ENCODE measurements around the gene LNX1.
A peak's percentile ranks its signal among the peaks of the same experiment; 100 is the strongest.

LNX1 gene

GRCh38 chr4:53598901-53599300 is 7.6 kb upstream of the LNX1 start:
- DNase-seq, result no peak

GRCh38 chr4:53598483-53598882 is 7.2 kb upstream of the LNX1 start:
- DNase-seq, result no peak

GRCh38 chr4:53596901-53597300 is 5.6 kb upstream of the LNX1 start:
- DNase-seq, result no peak

- no peak for DNase-seq
Observed at GRCh38 chr4:53595834-53596233, 4.5 kb upstream of the LNX1 start.

DNA sequence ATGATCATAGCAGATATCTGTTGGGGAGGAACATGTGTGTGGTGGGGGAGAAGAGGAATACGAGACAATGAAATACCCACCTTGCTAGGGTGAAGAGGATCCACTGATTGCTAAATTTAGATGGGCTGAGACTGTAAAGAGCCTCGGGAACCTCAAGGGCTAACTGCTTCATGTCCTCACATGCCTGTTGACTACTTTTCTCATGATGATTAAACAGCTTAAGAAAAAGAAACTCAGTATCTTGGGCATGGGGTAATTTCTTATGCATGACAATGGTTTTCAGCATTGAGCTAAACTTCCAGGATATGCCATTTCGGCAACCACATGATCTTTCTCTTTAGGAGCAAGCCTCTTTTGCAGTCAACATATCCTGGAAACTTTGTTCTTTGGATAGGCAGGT is 3.9 kb upstream of the LNX1 start:
- no peak for DNase-seq

DNA sequence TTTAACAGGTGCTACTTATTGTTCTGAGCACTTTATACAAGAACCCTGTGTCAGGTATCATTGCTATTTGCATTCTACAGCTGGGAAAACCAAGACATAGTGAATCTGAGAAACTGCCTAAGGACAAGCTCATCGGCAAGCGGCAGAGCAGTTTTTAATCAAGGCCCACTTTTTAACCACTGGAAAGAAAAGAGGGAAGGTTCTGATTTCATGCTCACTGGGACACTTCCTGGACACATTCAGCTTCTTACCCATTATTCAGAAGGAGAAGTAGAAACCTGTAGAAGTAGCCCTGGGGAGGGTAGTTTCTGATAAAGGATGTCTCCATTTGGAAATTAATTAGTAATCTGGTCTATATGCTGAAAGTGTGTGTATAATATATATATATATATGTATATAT is 2.5 kb upstream of the LNX1 start:
- DNase-seq, result no peak

GRCh38 chr4:53592686-53593501 is 1.6 kb upstream of the LNX1 start:
- DNase-seq, result peak; percentile 60 to 72

DNA sequence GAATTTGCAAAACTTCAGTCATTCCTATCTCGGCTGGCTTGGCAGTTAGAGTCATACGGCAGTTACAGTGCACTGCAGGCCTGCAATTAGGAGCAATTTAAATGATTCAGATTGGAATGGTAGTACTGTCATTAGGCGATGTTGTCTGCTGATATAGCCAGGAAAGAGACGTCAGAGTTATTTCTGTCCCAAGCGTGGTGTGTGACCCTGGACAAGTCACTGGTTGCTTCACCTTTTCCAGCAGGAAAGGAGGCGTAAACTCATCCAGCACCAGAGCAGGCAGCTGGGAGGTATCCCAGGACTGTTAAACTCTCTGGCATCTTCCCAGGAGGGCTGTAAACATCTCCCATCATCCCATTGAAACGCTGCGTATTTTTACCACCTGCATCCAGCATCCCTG is 836 bp upstream of the LNX1 start:
- DNase-seq, result peak; percentile 7 to 59

DNA sequence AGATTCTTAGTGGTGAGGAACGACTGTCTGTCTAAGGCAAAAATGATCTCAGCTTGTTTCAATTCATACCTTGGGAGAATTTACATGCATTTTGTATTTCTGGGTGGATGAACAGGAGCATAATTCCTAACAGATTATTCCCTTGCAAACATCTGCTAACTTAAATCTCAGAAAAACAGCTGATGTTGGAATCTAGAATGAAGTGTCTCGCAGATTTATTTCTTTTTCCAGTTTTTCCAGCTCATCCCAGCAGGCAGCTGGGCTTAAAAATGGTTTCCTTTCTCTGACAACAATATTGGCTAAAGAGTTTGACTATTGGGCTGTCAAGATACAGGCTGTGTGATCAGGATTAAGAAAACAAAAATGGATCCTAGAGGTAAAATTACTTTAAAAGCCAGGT is 1.1 kb downstream of the LNX1 start:
- DNase-seq, result no peak

- no peak for DNase-seq
Observed at GRCh38 chr4:53589511-53589910, 1.8 kb downstream of the LNX1 start.

GRCh38 chr4:53587135-53587534 is 4.2 kb downstream of the LNX1 start:
- DNase-seq, result no peak

DNA sequence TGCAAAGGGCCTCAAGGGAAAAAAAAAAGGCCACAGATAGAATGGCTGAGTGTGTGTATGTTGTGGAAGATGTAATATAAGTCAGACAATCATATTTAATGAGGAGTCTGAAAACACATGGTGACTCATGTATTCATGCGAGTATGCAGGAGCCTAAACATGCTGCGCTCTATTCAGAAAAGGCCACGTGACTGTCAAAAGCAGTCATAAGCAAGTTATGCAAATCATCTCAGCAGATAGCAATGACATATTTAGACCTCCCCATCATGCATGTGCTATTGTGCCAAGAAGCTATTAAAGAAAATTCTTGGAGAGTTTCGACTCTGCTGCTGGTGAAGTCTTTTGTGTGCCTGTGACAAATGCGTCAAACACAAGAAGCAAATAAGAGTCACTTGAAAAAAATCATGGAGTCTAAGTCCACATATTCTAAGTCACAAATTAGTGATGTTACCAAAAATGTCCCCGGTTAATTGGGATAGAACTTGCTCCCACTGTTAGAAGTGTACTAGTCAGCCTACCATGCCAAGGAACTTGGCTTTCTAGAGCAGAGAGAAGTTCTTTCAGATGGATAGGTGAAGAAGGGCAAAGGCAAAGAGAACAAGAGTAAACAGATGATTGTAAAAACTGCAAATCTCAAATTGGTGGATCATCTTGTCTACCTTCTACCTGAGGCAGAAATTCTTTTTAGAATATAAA is 5.0 kb downstream of the LNX1 start:
- no peak for DNase-seq

GRCh38 chr4:53584658-53585057 is 6.6 kb downstream of the LNX1 start:
- DNase-seq, result no peak

- no peak for DNase-seq
Observed at GRCh38 chr4:53583513-53583912, 7.8 kb downstream of the LNX1 start.

- DNase-seq, result no peak
Observed at GRCh38 chr4:53582194-53582593, 9.1 kb downstream of the LNX1 start.

- DNase-seq, result no peak
Observed at GRCh38 chr4:53580274-53580673, 11.0 kb downstream of the LNX1 start.

DNA sequence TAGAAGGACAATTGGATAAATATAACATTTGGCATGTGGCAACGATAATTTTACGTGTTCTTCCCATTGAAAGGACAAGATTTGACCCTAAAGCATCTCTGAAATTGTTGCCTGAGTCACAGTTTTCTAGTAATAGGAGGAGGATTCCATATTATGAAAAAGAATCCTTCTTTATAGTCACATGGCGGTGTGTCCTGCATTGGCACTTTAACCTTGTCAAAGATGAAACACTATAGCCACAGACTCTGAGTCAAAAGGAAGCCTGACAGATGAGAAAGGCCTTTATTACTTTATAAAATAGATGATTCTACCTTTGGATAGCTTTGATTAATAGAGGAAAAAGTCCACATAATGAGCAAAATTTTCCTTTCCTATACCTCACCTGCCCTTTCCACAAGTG is 11.5 kb downstream of the LNX1 start:
- DNase-seq, result no peak

GRCh38 chr4:53576676-53577372 is 14.5 kb downstream of the LNX1 start:
- peak in 1 of 2 experiments; percentile 9 for DNase-seq

- DNase-seq, result no peak
Observed at GRCh38 chr4:53576071-53576617, 15.1 kb downstream of the LNX1 start.

DNA sequence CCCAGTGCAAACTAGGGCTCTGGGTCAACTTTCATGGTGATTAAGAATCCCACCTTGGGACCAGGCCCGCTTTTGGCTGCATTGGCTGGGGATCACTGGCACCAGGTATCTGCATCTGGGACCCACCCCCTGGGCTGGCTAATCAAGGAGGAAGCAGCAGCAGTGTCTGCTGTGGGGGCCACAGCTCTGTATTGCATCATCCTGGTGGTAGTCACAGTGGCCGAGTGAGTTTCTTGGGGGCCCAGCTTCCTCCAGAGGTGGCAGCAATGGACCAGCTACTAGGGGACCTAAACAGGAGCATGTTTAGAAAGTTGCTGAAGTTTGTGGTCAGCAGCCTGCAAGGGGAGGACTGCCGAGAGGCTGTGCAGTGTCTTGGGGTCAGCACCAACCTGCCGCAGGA is 15.7 kb downstream of the LNX1 start:
- no peak for DNase-seq

DNA sequence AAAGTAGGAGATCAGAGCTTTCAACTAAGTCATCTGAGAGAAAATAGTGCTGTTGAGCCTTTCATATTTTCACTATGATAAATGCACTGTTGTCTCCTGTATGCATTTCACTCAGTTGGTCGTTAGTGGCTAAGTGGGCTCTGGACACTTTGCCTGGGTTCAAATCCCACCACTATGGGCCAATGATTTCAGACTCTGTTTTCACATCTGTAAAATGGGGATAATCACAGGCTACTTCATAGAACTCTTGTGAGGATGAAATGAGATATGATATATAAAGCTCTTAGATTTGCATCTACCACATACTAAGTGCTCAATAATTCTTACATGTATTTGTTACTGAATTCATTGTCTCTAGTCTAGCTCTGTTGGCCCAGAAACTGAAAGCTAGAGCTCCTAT is 16.8 kb downstream of the LNX1 start:
- DNase-seq, result no peak

DNA sequence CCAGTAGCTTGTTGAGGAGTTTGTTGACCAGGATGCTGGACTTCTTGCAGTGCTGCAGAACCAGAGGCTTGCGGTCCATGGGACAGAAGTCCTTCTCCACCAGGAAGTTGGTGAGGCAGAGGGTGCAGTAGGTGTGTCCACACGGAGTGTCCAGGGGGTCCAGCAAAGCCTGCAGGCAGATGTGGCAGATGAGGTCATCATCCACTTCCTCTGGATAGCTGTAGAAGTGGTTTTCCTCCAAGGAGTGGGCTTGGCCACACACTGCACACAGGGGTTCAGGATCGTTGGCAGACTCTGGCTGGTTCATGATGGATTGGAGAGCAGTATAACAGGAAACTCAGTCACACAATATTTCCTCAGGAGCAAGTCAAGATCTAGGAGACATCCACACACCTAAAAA is 17.6 kb downstream of the LNX1 start:
- DNase-seq, result no peak

DNA sequence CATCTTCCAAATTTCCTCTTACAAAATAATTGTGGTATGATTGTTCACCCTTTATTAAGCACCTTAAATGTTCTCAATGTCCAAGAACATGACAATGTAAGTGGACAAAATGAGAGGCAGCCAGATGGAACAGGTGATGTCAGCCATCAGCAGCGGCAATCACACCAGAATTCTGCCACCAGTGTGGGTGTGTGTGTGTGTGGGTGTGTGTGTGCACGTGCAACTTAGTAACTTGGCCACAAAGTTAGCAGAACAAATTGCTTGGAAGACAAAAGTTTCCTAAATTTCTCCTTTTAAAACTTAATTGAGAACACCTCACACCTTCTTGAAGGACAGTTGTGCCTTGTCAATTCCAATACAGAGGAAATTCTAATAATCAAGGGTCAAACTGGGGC is 18.7 kb downstream of the LNX1 start:
- no peak for DNase-seq
